ENCODE data around the gene ACYP2. TPM values are rescaled to one million over a fixed set of nuclear protein-coding genes. Genes with fewer than 3 reads are reported as not detected.
A peak's percentile ranks its signal among the peaks of the same experiment; 100 is the strongest.

ACYP2 gene
- total RNA-seq, 1 donor from 2014 or later, result 28.7 TPM

DNA sequence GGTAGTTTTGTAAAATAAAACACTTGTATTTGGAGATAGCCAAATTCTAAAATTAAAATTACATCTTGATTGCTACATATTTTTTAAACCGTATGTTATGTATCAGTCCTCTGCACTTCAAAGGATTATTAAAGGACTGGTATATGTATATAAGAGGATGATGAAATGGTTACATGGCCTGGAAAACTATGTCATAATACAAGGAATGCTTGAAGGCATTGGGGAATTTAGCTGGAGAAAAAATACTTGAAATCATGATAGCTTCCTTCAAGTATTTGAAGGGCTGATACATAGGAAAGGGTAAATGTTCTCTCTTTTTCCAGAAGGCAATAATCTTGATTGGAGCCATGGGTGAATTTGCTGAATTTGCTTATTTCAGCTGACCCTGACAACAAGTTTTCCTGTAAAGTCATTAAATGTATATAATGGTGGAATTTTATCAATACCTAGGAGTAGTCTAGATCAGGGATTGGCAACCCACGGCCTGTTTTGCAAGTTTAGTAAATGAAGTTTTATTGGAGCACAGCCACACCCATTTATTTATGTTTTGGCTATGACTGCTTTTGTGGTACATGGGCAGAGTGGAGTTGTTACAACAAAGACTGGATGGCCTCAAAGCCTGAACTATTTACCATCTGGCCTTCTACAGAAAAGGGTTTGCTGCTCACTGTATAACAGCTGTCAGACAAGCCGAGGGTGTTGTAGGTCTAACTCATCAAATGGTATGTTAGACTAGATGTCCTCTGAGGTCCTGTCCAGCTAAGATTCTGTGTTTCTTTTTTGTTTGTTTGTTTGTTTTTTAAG, 34.4 kb downstream of the ACYP2 start:
- no peak for DNase-seq (ENCODE audit: low spot score)

DNA sequence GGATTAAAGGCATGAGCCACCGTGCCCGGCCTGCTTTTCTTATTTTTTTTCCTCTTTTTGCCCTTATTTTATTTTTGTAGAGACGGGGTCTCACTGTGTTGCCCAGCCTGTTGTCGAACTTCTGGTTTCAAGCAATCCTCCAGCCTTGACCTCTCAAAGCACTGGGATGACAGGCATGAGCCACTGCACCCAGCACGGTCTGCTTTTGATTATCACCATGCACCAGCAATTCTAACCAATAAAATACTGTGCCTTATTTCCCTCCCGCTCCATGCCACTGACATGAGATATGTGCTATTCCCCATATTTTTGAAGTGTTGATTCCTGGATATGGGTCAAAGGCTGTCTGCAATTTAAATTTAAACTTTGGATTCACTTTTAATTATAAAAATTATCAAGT, 42.9 kb downstream of the ACYP2 start:
- no peak for DNase-seq (ENCODE audit: low spot score)

GRCh38 chr2:54161660-54162424, 46.4 kb downstream of the ACYP2 start:
- DNase-seq (ENCODE audit: low spot score), result no peak

DNA sequence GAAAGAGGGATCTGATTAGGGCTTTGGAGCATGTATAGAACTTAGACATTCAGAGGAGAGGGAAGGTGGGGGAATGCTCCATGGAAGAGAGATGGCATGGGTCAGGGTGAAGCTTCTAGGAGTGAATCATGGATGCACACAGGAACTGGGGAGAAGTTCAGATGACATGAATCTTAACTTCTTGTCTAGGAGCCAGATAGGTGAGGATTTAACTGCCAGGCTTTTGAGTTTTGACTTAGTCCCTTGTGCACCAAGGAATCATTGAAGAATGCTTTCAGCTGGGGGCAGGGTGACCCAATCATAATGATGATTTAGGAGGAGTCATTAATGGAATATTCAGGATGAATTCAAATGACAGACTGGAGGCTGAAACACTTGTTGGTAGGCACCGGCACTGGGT, 48.7 kb downstream of the ACYP2 start:
- DNase-seq (ENCODE audit: low spot score), result no peak

DNA sequence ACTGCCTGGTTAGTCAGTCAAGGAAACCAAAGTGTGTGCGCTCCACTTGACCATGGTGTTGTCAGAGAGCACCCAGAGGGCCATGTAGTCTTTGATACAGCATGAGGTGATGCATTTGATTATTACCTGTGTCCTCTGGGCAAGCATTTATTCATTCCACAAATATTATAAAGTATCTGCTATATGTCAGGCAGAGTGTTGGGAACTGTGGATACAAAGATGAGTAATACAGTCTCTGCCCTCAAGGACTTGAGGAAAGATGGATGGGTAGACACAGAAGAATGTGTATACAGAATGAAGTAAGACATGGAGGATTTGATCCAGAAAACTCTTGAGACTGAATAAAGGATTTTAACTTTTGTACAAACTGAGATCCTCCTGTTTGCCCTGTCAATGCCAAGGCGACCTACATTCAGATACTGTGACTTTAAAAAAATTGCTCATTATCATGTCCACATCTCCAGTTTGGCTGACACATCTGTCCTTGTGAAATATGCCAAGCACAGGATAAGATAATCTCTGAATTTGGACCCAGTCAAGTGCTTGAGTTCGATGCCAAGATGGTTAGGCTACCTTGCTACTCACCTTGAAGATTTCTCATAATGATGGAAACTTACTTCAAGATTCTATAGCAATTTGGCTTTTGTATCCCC, 50.8 kb downstream of the ACYP2 start:
- DNase-seq (ENCODE audit: low spot score), result no peak

DNA sequence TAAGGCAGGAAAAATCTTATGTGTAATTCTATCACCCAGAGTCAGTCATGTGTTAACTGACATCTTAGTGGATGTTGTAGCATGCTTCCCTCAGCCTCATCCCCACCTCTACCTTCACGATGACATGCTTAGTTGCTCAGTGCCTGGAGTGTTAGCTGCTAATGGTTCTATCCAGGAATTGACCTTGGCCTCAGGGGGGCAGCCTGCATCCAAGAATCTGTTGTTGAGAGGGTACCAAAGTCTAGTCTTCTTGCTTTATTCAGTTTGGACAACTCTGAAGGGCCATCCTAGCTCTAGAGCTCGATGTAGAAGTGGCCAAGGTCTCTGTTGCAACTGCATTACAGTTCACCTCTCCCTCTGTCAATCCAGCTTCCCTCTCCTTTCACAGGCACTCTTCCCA, 61.2 kb downstream of the ACYP2 start:
- DNase-seq (ENCODE audit: low spot score), result peak; percentile 16

- DNase-seq (ENCODE audit: low spot score), result no peak
Measured at GRCh38 chr2:54183281-54183680, 67.9 kb downstream of the ACYP2 start.

DNA sequence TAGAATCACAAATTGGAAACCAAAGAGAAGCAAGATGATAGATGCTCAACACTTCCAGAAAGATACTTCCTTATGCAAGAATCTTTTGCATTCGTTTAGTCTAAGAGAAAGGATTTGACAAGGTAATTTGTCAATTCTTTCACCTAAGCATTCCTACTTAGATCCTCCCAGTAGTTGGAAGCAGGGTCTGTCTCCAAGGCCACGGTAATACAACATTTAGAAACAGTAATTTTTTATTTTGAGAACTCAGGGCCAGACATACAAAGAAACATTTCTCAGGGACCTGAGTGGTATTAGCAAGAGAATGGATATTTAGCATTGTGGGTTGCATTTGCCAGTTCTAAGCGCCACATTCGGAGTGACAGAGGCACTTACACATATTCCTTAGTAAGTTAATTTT, 68.6 kb downstream of the ACYP2 start:
- DNase-seq (ENCODE audit: low spot score), result no peak

DNA sequence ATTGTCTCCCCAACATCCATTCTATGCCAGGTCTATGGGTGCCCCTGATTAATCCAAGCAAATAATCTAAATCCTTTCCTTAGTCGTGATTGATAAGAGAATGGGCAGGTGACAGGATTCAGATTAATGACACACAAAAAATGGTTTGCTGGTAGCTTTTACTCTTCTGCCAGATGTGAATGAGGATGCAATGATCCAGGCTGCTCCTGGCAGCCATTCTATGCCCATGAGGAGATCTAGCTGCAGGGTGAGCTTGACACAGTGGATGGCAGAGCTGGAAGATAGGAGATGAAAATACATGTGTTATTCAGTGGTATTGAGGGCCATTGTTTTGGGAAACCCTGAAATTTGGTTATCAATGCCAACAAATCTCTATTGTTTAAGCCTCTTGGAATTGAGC, 69.7 kb downstream of the ACYP2 start:
- no peak for DNase-seq (ENCODE audit: low spot score)

GRCh38 chr2:54187331-54187730, 71.9 kb downstream of the ACYP2 start:
- DNase-seq (ENCODE audit: low spot score), result no peak

GRCh38 chr2:54189539-54189938, 74.1 kb downstream of the ACYP2 start:
- no peak for DNase-seq (ENCODE audit: low spot score)

DNA sequence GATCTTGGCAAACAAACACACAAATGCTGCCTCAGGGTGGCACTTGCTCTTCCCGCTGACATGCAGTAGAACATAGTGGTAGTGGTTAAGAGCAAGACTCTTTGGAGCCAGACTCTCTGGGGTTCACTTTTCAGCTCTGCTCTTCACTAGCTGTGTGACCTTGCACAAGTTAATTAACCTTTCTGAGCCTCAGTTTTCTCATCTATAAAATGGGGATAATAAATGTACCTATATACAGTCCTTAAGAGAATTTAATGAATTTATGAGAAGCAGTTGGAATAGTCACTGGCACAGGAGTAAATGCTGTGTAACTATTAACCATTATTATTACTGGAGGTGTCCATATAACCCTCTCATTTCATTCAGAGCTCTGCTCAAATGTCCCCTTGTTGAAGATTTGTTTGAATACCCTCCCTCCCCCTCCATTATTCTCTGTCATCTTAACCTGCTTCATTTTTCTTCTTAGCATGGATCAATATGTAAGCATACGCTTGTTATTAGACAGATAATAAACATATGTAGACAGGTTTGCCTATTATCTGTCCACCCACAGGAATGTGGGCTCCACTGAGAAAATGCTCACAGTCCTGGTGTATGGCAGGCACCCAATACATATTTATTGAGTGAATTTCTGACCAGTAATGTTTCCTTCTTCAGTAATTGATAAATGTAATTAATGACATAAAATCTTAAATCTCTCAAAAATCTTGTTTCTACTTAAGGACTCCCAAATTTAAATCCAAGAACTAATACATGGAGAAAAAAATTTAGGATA, 76.1 kb downstream of the ACYP2 start:
- DNase-seq (ENCODE audit: low spot score), result no peak

- no peak for DNase-seq (ENCODE audit: low spot score)
Measured at GRCh38 chr2:54194761-54195750, 79.6 kb downstream of the ACYP2 start.

DNA sequence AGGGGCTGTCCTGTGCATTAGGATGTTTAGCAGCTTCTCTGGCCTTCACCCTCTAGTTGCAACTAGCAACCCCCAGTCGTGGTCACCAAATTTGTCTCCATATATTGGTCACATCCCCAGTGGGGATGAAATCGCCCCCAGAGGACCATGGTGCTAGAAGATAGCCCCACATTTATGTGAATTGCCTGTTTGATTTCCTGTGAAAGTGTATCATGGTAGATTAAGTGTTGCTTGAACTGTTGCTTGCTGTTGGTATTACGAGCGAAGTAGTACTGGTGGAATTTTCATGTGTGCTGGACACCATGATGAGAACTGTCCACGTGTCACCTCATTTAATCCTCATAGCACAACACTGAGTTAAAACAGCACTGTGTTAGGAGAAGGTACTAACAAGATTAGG, 81.2 kb downstream of the ACYP2 start:
- DNase-seq (ENCODE audit: low spot score), result no peak

- DNase-seq (ENCODE audit: low spot score), result no peak
Measured at GRCh38 chr2:54204476-54204875, 89.1 kb downstream of the ACYP2 start.

DNA sequence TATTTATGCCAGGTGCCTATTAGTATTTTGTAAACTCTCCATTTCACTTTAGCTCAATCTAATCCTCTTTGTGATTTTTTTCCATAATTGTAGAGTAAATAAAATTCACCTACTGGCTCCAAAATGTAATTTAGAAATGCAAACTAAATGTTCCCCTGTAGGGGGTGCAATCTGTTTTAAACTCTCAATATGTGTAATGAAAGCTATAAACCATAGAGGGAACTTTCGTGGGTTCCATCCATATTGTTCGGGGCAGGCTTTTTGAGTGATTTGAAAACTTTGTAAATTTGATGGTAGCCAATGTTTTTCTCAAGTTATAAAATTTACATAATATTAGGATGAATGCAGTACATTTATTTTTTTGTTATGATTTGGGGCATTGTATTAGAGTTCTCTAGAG, 91.2 kb downstream of the ACYP2 start:
- DNase-seq (ENCODE audit: low spot score), result no peak

DNA sequence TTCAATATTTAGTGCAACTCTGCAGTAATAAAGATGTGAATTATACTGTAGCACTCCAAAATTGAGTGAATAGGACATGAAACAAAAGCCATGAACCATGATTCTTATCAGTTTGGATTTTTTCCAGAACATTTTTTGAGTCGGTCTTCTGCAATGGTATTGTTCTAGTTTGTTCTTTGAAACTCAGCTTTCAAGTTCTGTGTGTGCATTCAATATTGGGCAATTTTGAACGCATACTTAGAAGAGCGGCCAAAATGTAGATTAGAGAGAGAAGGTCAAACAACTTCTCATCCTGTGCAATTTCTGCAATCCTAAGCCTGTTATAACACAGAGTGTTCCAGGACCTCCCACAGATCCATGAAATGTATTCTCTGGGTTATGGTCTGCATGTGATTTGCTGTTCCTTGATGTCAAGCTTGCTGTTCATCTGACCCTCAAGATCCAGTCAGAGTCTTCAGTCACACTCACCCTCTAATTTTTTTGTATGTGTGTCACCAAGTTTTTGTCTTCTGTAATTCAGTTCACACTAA, 92.3 kb downstream of the ACYP2 start:
- DNase-seq (ENCODE audit: low spot score), result no peak

- no peak for DNase-seq (ENCODE audit: low spot score)
Measured at GRCh38 chr2:54208364-54209240, 93.2 kb downstream of the ACYP2 start.

DNA sequence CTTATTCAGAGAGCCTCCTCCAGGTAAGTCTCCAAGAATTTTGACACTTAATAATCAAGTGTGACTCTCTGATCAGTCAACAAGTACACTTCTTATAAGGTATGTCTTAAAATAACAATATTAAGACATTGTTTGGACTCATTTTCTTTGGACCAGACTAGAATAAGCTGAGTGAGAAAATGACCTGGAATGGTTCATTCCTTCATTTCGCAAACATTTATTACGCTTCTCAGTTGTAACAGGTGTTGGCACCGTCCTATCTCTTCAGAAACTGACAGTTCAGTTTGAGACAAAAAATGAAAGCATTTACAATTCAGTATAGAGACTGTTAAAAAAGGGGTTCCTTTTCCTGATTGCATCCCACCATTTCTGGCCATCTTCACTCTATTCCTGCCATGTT, 94.0 kb downstream of the ACYP2 start:
- DNase-seq (ENCODE audit: low spot score), result no peak

All from mucosa of gallbladder (tissue), 1 donor.